ENCODE measurements around the gene ASB3. TPM values are rescaled to one million over a fixed set of nuclear protein-coding genes. Genes with fewer than 3 reads are reported as not detected.
A peak's percentile ranks its signal among the peaks of the same experiment; 100 is the strongest.

ASB3 gene
- total RNA-seq, 1 donor from 2014 or later, result 11.4 TPM

- Histone ChIP-seq H3K9me3 (replicated peaks) (no peaks in the 10 kb centered on the region), H3K27me3 (ENCODE audit: low read depth) (no peaks in the 10 kb centered on the region), H3K4me3 (no peak overlapping the region), H3K36me3 (peaks cover 22% of the 10 kb centered on the region), H3K27ac (replicated peaks) (no peak overlapping the region), H3K4me1 (peaks cover 10% of the 10 kb centered on the region)
- no peak for DNase-seq
- TF ChIP-seq, protein P1, sequence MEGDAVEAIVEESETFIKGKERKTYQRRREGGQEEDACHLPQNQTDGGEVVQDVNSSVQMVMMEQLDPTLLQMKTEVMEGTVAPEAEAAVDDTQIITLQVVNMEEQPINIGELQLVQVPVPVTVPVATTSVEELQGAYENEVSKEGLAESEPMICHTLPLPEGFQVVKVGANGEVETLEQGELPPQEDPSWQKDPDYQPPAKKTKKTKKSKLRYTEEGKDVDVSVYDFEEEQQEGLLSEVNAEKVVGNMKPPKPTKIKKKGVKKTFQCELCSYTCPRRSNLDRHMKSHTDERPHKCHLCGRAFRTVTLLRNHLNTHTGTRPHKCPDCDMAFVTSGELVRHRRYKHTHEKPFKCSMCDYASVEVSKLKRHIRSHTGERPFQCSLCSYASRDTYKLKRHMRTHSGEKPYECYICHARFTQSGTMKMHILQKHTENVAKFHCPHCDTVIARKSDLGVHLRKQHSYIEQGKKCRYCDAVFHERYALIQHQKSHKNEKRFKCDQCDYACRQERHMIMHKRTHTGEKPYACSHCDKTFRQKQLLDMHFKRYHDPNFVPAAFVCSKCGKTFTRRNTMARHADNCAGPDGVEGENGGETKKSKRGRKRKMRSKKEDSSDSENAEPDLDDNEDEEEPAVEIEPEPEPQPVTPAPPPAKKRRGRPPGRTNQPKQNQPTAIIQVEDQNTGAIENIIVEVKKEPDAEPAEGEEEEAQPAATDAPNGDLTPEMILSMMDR (IDR thresholded peaks at IDR 0.05; ENCODE audit: borderline replicate concordance), result no peak
- intact Hi-C loops (cut with micrococcal nuclease), result no loop called here
Measured at GRCh38 chr2:53778536-53779162, 8.1 kb downstream of the ASB3 start.

GRCh38 chr2:53777134-53777533 lies 9.6 kb downstream of the ASB3 start:
- Histone ChIP-seq H3K4me3 (no peak overlapping the region), H3K36me3 (peaks cover 16% of the 10 kb centered on the region), H3K27ac (replicated peaks) (no peak overlapping the region), H3K27me3 (ENCODE audit: low read depth) (no peaks in the 10 kb centered on the region), H3K4me1 (no peaks in the 10 kb centered on the region), H3K9me3 (replicated peaks) (no peaks in the 10 kb centered on the region)
- intact Hi-C loops (cut with micrococcal nuclease), result no loop called here
- no peak for DNase-seq
- TF ChIP-seq, protein P1 (IDR thresholded peaks at IDR 0.05; ENCODE audit: borderline replicate concordance), result no peak

DNA sequence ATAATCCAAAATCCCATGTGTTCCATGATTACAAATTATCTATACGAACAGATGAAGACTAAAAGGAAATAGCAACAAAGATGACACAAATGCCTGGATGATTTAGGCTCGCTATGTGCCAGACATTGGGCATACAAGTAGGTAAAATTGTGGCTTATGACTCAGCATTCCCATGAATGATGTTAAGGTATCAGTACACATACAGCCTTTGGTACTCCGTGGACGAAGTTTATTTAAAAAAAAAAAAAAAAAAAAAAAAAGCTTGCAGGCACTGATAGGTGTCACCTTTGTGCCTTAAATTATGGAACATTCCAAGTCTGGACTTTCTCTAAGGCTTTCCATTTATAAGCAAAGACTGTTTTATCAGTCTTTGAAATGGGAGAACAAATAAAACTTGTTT lies 16.5 kb downstream of the ASB3 start:
- H3K36me3 ChIP-seq, result peaks cover under 1% of the 10 kb centered on the region
- H3K4me3 ChIP-seq, result no peak overlapping the region
- no peak for DNase-seq
- peaks cover 25% of the 10 kb centered on the region for H3K4me1 ChIP-seq
- intact Hi-C loops (cut with micrococcal nuclease), result no loop called here
- no peaks in the 10 kb centered on the region for H3K9me3 ChIP-seq (replicated peaks)
- H3K27me3 ChIP-seq (ENCODE audit: low read depth), result no peaks in the 10 kb centered on the region
- H3K27ac ChIP-seq (replicated peaks), result no peak overlapping the region
- TF ChIP-seq, protein P1 (IDR thresholded peaks at IDR 0.05; ENCODE audit: borderline replicate concordance), result no peak

GRCh38 chr2:53769318-53769945 lies 17.3 kb downstream of the ASB3 start:
- Histone ChIP-seq H3K27me3 (ENCODE audit: low read depth) (no peaks in the 10 kb centered on the region), H3K4me1 (peaks cover 25% of the 10 kb centered on the region), H3K9me3 (replicated peaks) (no peaks in the 10 kb centered on the region), H3K27ac (replicated peaks) (no peak overlapping the region), H3K36me3 (no peaks in the 10 kb centered on the region), H3K4me3 (no peak overlapping the region)
- TF ChIP-seq, protein P1 (IDR thresholded peaks at IDR 0.05; ENCODE audit: borderline replicate concordance), result no peak
- intact Hi-C loops (cut with micrococcal nuclease), result no loop called here
- no peak for DNase-seq

DNA sequence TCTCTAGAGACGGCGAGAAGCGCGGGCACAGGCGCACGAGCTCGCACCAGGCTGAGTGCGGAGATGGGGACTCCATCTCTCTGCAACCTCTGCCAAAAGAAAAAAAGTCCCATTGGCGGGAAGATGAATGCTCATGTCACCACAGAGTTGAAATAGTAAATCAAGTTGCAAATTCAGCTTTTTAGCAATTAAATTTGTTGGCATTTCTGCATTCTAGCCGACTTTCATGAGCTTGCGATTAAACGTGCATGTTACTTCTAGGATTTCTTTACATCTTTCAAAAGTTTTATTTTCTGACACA lies 18.6 kb downstream of the ASB3 start:
- intact Hi-C loops (cut with micrococcal nuclease), result no loop called here
- DNase-seq, result no peak
- Histone ChIP-seq H3K36me3 (peaks cover 7% of the 10 kb centered on the region), H3K9me3 (replicated peaks) (no peaks in the 10 kb centered on the region), H3K27me3 (ENCODE audit: low read depth) (no peaks in the 10 kb centered on the region), H3K4me1 (peaks cover 25% of the 10 kb centered on the region), H3K4me3 (peak overlapping the region; percentile 79), H3K27ac (replicated peaks) (peak overlapping the region; percentile 85)
- TF ChIP-seq, protein P1 (IDR thresholded peaks at IDR 0.05; ENCODE audit: borderline replicate concordance), result no peak
